Progenitor cell of endocrine pancreas (in vitro differentiated cells): ENCODE results near the gene AMOTL2. TPM values are rescaled to one million over a fixed set of nuclear protein-coding genes. Genes with fewer than 3 reads are reported as not detected.

ENCODE experiments used
- DNase-seq: peaks from one replicate; pipeline ENCODE4 v3.0.0; 2021; ENCODE audit warnings: low spot score; ENCODE audit not compliant: unreplicated experiment
- H3K27ac Mint-ChIP-seq: 2 replicates; pipeline ENCODE4 v1.8.0; 2021; ENCODE audit warnings: mild to moderate bottlenecking, moderate library complexity, mixed read lengths
- H3K27me3 Mint-ChIP-seq: 2 replicates; pipeline ENCODE4 v1.8.0; 2021; ENCODE audit warnings: mixed read lengths
- H3K36me3 Mint-ChIP-seq: 2 replicates; pipeline ENCODE4 v1.8.0; 2022; ENCODE audit warnings: mixed read lengths; ENCODE audit not compliant: insufficient read depth
- H3K4me1 Mint-ChIP-seq: 2 replicates; pipeline ENCODE4 v1.8.0; 2021; ENCODE audit warnings: low read depth, mixed read lengths
- H3K4me3 Mint-ChIP-seq: 2 replicates; pipeline ENCODE4 v1.8.0; 2021; ENCODE audit warnings: low read depth, mild to moderate bottlenecking, moderate library complexity, mixed read lengths
- H3K9me3 Mint-ChIP-seq: 2 replicates; pipeline ENCODE4 v1.8.0; 2021; ENCODE audit warnings: low read depth, mixed read lengths
- CTCF ChIP-seq: fragments of 200-600 bp; sonication (generic); IDR thresholded peaks from one replicate; pipeline ENCODE4 v1.5.0; 2021; ENCODE audit warnings: antibody characterized with exemption, mild to moderate bottlenecking; ENCODE audit not compliant: unreplicated experiment
- total RNA-seq: library from RNA; stranded (reverse); gene quantifications from 2 replicates; pipeline ENCODE4 v1.2.1, GENCODE V29; 2021

AMOTL2 gene
- total RNA-seq, 1 donor from 2014 or later, result 94.4 TPM

- H3K36me3 Mint-ChIP-seq, result peaks cover 1% of the 10 kb centered on the region
- H3K9me3 Mint-ChIP-seq, result no peaks in the 10 kb centered on the region
- H3K27ac Mint-ChIP-seq, result no peak overlapping the region
- TF ChIP-seq CTCF, result no peak
- DNase-seq, result no peak
- H3K4me3 Mint-ChIP-seq, result no peak overlapping the region
- peaks cover 24% of the 10 kb centered on the region for H3K27me3 Mint-ChIP-seq
- peaks cover 28% of the 10 kb centered on the region for H3K4me1 Mint-ChIP-seq
These were observed 2.1 kb upstream of the AMOTL2 start for GRCh38 chr3:134376385-134376765.

DNA sequence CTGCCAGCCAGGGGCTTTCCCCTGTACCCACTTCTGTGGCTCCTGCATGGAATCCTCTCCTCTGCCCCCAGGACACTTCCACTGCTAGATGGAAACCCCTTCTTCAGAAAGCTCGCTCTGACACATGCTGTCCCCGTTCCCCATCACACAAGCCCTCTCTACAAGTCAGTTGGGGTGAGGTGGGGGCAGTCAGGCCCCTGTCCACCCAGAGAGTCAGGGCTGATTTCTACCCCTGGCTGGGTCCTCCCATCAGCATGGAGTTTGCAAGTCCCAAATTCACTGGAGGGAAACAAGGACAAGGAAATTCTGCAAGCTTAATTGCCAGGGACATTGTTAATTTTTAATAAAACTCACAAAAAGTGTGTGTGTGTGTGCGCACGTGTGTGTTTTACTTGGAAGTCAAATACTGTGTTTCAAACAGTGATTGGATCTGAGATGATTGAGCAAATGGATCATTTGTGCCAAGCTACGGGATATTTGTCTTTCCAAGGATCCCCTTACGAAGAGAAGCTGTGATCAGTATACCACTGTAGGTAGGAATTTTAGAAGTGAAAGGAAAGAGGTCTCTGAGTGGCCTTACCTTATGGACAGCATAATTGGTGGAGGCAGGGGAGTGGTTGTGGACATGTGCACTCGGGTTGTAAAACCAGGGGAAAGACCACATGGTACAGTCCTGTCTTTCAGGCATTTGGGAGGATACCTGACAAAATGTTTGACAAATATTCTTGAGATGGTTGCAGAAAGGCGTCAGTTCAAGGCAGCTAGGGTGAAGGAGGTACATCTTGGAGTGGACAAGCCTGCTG lies 1.5 kb upstream of the AMOTL2 start:
- Mint-ChIP-seq H3K4me1 (peaks cover 29% of the 10 kb centered on the region), H3K9me3 (no peaks in the 10 kb centered on the region), H3K36me3 (peaks cover 1% of the 10 kb centered on the region), H3K27ac (peak overlapping the region; percentile 100), H3K4me3 (peak overlapping the region; percentile 87), H3K27me3 (peaks cover 20% of the 10 kb centered on the region)
- no peak for DNase-seq
- no peak for TF ChIP-seq CTCF

GRCh38 chr3:134374791-134375581 lies 739 bp upstream of the AMOTL2 start:
- Mint-ChIP-seq H3K4me1 (peaks cover 30% of the 10 kb centered on the region), H3K4me3 (peak overlapping the region; percentile 87), H3K9me3 (no peaks in the 10 kb centered on the region), H3K36me3 (peaks cover 3% of the 10 kb centered on the region), H3K27ac (peak overlapping the region; percentile 100), H3K27me3 (peaks cover 14% of the 10 kb centered on the region)
- DNase-seq, result no peak
- TF ChIP-seq CTCF, result no peak

DNA sequence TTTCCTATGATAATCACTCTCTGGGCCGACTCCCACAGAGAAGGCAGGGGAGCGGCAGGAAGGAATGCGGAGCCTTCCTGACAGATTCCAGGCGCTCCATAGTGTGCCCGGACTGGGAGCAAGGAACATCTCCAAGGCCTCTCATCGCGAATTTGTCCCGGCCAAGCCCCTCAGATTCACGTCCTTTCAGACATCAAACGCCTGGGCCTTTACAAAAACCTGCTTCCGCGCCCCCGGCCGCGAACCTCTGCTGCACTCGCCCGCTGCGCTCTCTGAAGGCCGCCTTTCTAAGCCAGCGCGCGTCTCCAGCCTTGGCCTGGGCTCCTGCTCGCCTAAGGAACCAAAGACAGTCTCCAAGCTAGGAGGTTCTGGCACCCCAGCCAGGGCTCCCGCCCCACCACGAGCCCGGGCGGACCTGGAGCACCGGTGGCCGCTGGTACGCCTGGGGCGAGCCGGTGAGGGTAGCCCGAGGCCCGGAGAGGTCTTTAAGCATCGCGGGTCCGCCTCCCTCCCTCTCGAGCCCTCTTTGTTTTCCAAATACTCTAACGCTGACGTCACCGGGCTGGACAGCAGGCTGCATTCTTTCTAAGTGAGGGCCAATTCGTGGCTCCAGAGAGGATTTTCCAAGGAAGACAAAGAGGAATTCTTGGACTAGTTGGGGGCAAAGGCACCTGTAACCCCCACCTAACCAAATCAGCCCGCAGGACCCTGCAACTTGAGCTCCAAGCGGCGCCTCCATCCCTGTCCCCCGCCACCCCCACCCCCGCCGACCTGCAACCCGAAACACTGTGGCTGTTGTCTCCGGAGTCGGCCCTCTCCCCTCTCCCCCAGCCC lies 759 bp downstream of the AMOTL2 start:
- peaks cover 12% of the 10 kb centered on the region for H3K36me3 Mint-ChIP-seq
- no peaks in the 10 kb centered on the region for H3K9me3 Mint-ChIP-seq
- peaks cover 14% of the 10 kb centered on the region for H3K27me3 Mint-ChIP-seq
- peaks cover 36% of the 10 kb centered on the region for H3K4me1 Mint-ChIP-seq
- H3K4me3 Mint-ChIP-seq, result peak overlapping the region; percentile 87
- DNase-seq, result peak; percentile 74
- TF ChIP-seq CTCF, result no peak
- H3K27ac Mint-ChIP-seq, result peak overlapping the region; percentile 100
